Karpas-422 (cell line): ENCODE measurements around the gene MS4A18. TPM values are rescaled to one million over a fixed set of nuclear protein-coding genes. Genes with fewer than 3 reads are reported as not detected.

ENCODE experiments used
- DNase-seq: peaks from one replicate; pipeline ENCODE4 v3.0.0-alpha.2; 2015
- H2AFZ ChIP-seq: fragments of 200-600 bp; sonication (generic); 2 replicates; pipeline ENCODE4 v1.6.1; 2014; ENCODE audit warnings: antibody characterized with exemption, low read length, mixed read lengths
- H3K27ac ChIP-seq: fragments of 200-600 bp; sonication (generic); 2 replicates; pipeline ENCODE4 v1.5.1; 2014; ENCODE audit warnings: mild to moderate bottlenecking, low read length, moderate library complexity
- H3K27me3 ChIP-seq: fragments of 200-600 bp; sonication (generic); 2 replicates; pipeline ENCODE4 v1.6.1; 2014; ENCODE audit warnings: low read length, mixed read lengths
- H3K36me3 ChIP-seq: fragments of 200-600 bp; sonication (generic); 2 replicates; pipeline ENCODE4 v1.6.1; 2014; ENCODE audit warnings: low read length, mixed read lengths; ENCODE audit not compliant: insufficient read depth
- H3K4me1 ChIP-seq: fragments of 200-600 bp; sonication (generic); 2 replicates; pipeline ENCODE4 v1.6.1; 2014; ENCODE audit warnings: mild to moderate bottlenecking, low read length, mixed read lengths
- H3K4me2 ChIP-seq: fragments of 200-600 bp; sonication (generic); 2 replicates; pipeline ENCODE4 v1.6.1; 2014; ENCODE audit warnings: low read length, low read depth, mild to moderate bottlenecking; ENCODE audit not compliant: poor library complexity, severe bottlenecking
- H3K4me3 ChIP-seq: fragments of 200-600 bp; sonication (generic); 2 replicates; pipeline ENCODE4 v1.5.1; 2014; ENCODE audit warnings: mild to moderate bottlenecking, antibody characterized with exemption, low read length, mixed read lengths
- H3K79me2 ChIP-seq: fragments of 200-600 bp; sonication (generic); 2 replicates; pipeline ENCODE4 v1.6.1; 2014; ENCODE audit warnings: mild to moderate bottlenecking, low read length, mixed read lengths
- H3K9ac ChIP-seq: fragments of 200-600 bp; sonication (generic); 2 replicates; pipeline ENCODE4 v1.6.0; 2014; ENCODE audit warnings: low read length
- H3K9me2 ChIP-seq: fragments of 200-600 bp; sonication (generic), shearing (Covaris generic); replicated peaks from 2 replicates; pipeline ENCODE4 v1.6.0; 2014; ENCODE audit warnings: mild to moderate bottlenecking, low read length, moderate library complexity; ENCODE audit not compliant: insufficient read depth
- H3K9me3 ChIP-seq: fragments of 300-700, 200-600 bp; sonication (generic); 2 replicates; pipeline ENCODE4 v1.6.1; 2014; ENCODE audit warnings: low read length, mixed read lengths
- H4K20me1 ChIP-seq: fragments of 200-600 bp; sonication (generic); 2 replicates; pipeline ENCODE4 v1.6.1; 2014; ENCODE audit warnings: mild to moderate bottlenecking, antibody characterized with exemption, low read length, low read depth; ENCODE audit not compliant: insufficient read depth
- total RNA-seq: library from RNA; depleted of rRNA; stranded (reverse); fragments of >200 nt; shearing (Covaris generic); gene quantifications from 2 replicates; pipeline ENCODE4 v1.2.3, GENCODE V29; 2014; ENCODE audit warnings: low replicate concordance

The MS4A18 gene
- total RNA-seq, 1 experiment from 2014 or later, result not detected

- Histone ChIP-seq H3K36me3 (no peaks in the 10 kb centered on the region), H3K9me2 (no peaks in the 10 kb centered on the region), H3K4me2 (no peak overlapping the region), H2AFZ (no peak overlapping the region), H3K27me3 (no peaks in the 10 kb centered on the region), H3K9me3 (no peaks in the 10 kb centered on the region), H3K4me1 (peaks cover 7% of the 10 kb centered on the region), H3K4me3 (no peak overlapping the region), H3K9ac (no peak overlapping the region), H3K27ac (no peak overlapping the region), H4K20me1 (no peaks in the 10 kb centered on the region), H3K79me2 (no peaks in the 10 kb centered on the region)
- DNase-seq, result no peak
These were observed 16.1 kb downstream of the MS4A18 start for GRCh38 chr11:60740573-60740972.

GRCh38 chr11:60741421-60741820 is 16.9 kb downstream of the MS4A18 start:
- DNase-seq, result no peak
- no peak overlapping the region for H3K4me2 ChIP-seq
- H3K4me1 ChIP-seq, result peaks cover 7% of the 10 kb centered on the region

GRCh38 chr11:60743058-60743457 is 18.5 kb downstream of the MS4A18 start:
- H3K9ac ChIP-seq, result no peak overlapping the region
- peaks cover 7% of the 10 kb centered on the region for H3K4me1 ChIP-seq
- no peak for DNase-seq
- no peaks in the 10 kb centered on the region for H3K36me3 ChIP-seq
- H4K20me1 ChIP-seq, result no peaks in the 10 kb centered on the region
- H3K27me3 ChIP-seq, result no peaks in the 10 kb centered on the region
- H3K79me2 ChIP-seq, result no peaks in the 10 kb centered on the region
- no peak overlapping the region for H3K27ac ChIP-seq
- H3K9me3 ChIP-seq, result no peaks in the 10 kb centered on the region
- H3K4me2 ChIP-seq, result no peak overlapping the region
- no peak overlapping the region for H3K4me3 ChIP-seq
- H3K9me2 ChIP-seq, result no peaks in the 10 kb centered on the region
- H2AFZ ChIP-seq, result no peak overlapping the region

More at GRCh38 chr11:60741421-60741820, 16.9 kb downstream of the MS4A18 start:
- no peak overlapping the region for H3K9ac ChIP-seq
- H3K79me2 ChIP-seq, result no peaks in the 10 kb centered on the region
- H3K9me3 ChIP-seq, result no peaks in the 10 kb centered on the region
- no peak overlapping the region for H2AFZ ChIP-seq
- H3K36me3 ChIP-seq, result no peaks in the 10 kb centered on the region
- H3K9me2 ChIP-seq, result no peaks in the 10 kb centered on the region
- H3K27ac ChIP-seq, result no peak overlapping the region
- H4K20me1 ChIP-seq, result no peaks in the 10 kb centered on the region
- H3K4me3 ChIP-seq, result no peak overlapping the region
- H3K27me3 ChIP-seq, result no peaks in the 10 kb centered on the region

GRCh38 chr11:60744114-60744513 is 19.6 kb downstream of the MS4A18 start:
- no peaks in the 10 kb centered on the region for H4K20me1 ChIP-seq
- no peaks in the 10 kb centered on the region for H3K9me2 ChIP-seq
- H3K9me3 ChIP-seq, result no peaks in the 10 kb centered on the region
- peaks cover 7% of the 10 kb centered on the region for H3K4me1 ChIP-seq
- H3K27me3 ChIP-seq, result no peaks in the 10 kb centered on the region
- H3K79me2 ChIP-seq, result no peaks in the 10 kb centered on the region
- no peak overlapping the region for H2AFZ ChIP-seq
- no peak for DNase-seq
- no peaks in the 10 kb centered on the region for H3K36me3 ChIP-seq
- H3K4me2 ChIP-seq, result no peak overlapping the region
- no peak overlapping the region for H3K9ac ChIP-seq
- H3K4me3 ChIP-seq, result no peak overlapping the region
- no peak overlapping the region for H3K27ac ChIP-seq

GRCh38 chr11:60747359-60747873 is 22.9 kb downstream of the MS4A18 start:
- H3K27ac ChIP-seq, result no peak overlapping the region
- no peaks in the 10 kb centered on the region for H3K36me3 ChIP-seq
- no peak overlapping the region for H2AFZ ChIP-seq
- no peak for DNase-seq
- no peaks in the 10 kb centered on the region for H3K9me3 ChIP-seq
- H3K9ac ChIP-seq, result no peak overlapping the region
- no peak overlapping the region for H3K4me2 ChIP-seq
- no peak overlapping the region for H3K4me3 ChIP-seq
- H3K9me2 ChIP-seq, result no peaks in the 10 kb centered on the region
- no peaks in the 10 kb centered on the region for H3K79me2 ChIP-seq
- H3K27me3 ChIP-seq, result no peaks in the 10 kb centered on the region
- H4K20me1 ChIP-seq, result no peaks in the 10 kb centered on the region
- no peaks in the 10 kb centered on the region for H3K4me1 ChIP-seq

GRCh38 chr11:60748225-60748624 is 23.7 kb downstream of the MS4A18 start:
- H3K4me1 ChIP-seq, result no peaks in the 10 kb centered on the region
- no peaks in the 10 kb centered on the region for H4K20me1 ChIP-seq
- no peaks in the 10 kb centered on the region for H3K9me3 ChIP-seq
- no peak overlapping the region for H3K27ac ChIP-seq
- H2AFZ ChIP-seq, result no peak overlapping the region
- no peak overlapping the region for H3K4me2 ChIP-seq
- no peaks in the 10 kb centered on the region for H3K9me2 ChIP-seq
- DNase-seq, result no peak
- no peaks in the 10 kb centered on the region for H3K36me3 ChIP-seq
- no peaks in the 10 kb centered on the region for H3K27me3 ChIP-seq
- H3K9ac ChIP-seq, result no peak overlapping the region
- no peaks in the 10 kb centered on the region for H3K79me2 ChIP-seq
- H3K4me3 ChIP-seq, result no peak overlapping the region

GRCh38 chr11:60748821-60749220 is 24.3 kb downstream of the MS4A18 start:
- Histone ChIP-seq H3K9me3 (no peaks in the 10 kb centered on the region), H3K9me2 (no peaks in the 10 kb centered on the region), H3K4me2 (no peak overlapping the region), H3K79me2 (no peaks in the 10 kb centered on the region), H4K20me1 (no peaks in the 10 kb centered on the region), H3K27ac (no peak overlapping the region), H2AFZ (no peak overlapping the region), H3K4me1 (no peaks in the 10 kb centered on the region), H3K36me3 (no peaks in the 10 kb centered on the region), H3K4me3 (no peak overlapping the region), H3K27me3 (no peaks in the 10 kb centered on the region), H3K9ac (no peak overlapping the region)
- no peak for DNase-seq

GRCh38 chr11:60750911-60751310 is 26.4 kb downstream of the MS4A18 start:
- Histone ChIP-seq H3K9ac (no peak overlapping the region), H3K79me2 (no peaks in the 10 kb centered on the region), H2AFZ (no peak overlapping the region), H3K9me2 (no peaks in the 10 kb centered on the region), H3K27me3 (no peaks in the 10 kb centered on the region), H3K4me1 (no peaks in the 10 kb centered on the region), H3K9me3 (no peaks in the 10 kb centered on the region), H3K4me2 (no peak overlapping the region), H4K20me1 (no peaks in the 10 kb centered on the region), H3K36me3 (no peaks in the 10 kb centered on the region), H3K4me3 (no peak overlapping the region), H3K27ac (no peak overlapping the region)
- no peak for DNase-seq

- no peak overlapping the region for H3K27ac ChIP-seq
- H4K20me1 ChIP-seq, result no peaks in the 10 kb centered on the region
- no peak overlapping the region for H3K4me2 ChIP-seq
- no peak overlapping the region for H2AFZ ChIP-seq
- H3K27me3 ChIP-seq, result no peaks in the 10 kb centered on the region
- no peaks in the 10 kb centered on the region for H3K4me1 ChIP-seq
- H3K36me3 ChIP-seq, result no peaks in the 10 kb centered on the region
- no peaks in the 10 kb centered on the region for H3K9me2 ChIP-seq
- DNase-seq, result no peak
- no peak overlapping the region for H3K9ac ChIP-seq
- H3K4me3 ChIP-seq, result no peak overlapping the region
- no peaks in the 10 kb centered on the region for H3K79me2 ChIP-seq
- no peaks in the 10 kb centered on the region for H3K9me3 ChIP-seq
These were observed 28.8 kb downstream of the MS4A18 start for GRCh38 chr11:60753309-60753708.
